ENCODE data around the gene OR2G2.

The OR2G2 gene

GRCh38 chr1:247576514-247576913, 11.6 kb upstream of the OR2G2 start:
- TF ChIP-seq CTCF (IDR thresholded peaks at IDR 0.05; ENCODE audit: low read depth, low read length): peak; percentile 30
- peak in 1 of 2 donors; percentile 24 for DNase-seq (ENCODE audit: low read depth in 2 of 2)
- H3K4me3 ChIP-seq (replicated peaks in 1 of 2; ENCODE audit: low read depth in 2 of 2, low read length in 2 of 2): no peak overlapping the region

DNA sequence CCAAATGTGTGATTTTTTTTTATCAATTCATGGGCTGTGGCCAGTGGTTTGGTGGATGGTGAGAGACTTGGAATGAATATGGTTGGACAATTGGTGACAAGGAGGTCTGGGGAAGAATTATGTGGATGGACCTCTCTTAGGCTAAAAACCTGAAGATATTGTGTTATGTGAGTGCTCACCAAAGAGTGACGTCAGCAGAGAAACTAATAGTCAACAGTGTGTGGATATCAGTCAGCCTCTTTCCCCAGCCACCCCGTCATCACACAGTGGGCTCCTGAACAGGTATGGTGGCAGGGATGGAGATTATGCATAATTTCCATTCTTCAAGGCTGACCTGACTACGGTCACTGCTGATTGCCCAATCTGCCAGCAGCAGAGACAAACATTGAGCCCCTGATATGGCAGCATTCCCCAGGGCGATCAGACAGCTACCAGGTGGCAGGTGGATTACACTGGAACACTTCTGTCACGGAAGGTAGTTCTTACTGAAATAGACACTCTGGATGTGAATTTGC, 9.2 kb upstream of the OR2G2 start:
- no peak overlapping the region for H3K4me3 ChIP-seq (replicated peaks in 1 of 2; ENCODE audit: low read depth in 2 of 2, low read length in 2 of 2)
- no peak for DNase-seq (ENCODE audit: low read depth in 2 of 2)
- TF ChIP-seq CTCF (IDR thresholded peaks at IDR 0.05; ENCODE audit: low read depth, low read length): no peak

GRCh38 chr1:247605286-247605685, 17.1 kb downstream of the OR2G2 start, which contains the start of gene OR2G3:
TSS of gene OR2G3 (plus strand) at chr1:247605586. CDS start at chr1:247605586, 0 bp downstream.
- no peak within 1 kb of the TSS for H3K4me3 ChIP-seq (replicated peaks in 1 of 2; ENCODE audit: low read depth in 2 of 2, low read length in 2 of 2)
- TF ChIP-seq CTCF (IDR thresholded peaks at IDR 0.05; ENCODE audit: low read depth, low read length): no peak
- DNase-seq (ENCODE audit: low read depth in 2 of 2): no peak

DNA sequence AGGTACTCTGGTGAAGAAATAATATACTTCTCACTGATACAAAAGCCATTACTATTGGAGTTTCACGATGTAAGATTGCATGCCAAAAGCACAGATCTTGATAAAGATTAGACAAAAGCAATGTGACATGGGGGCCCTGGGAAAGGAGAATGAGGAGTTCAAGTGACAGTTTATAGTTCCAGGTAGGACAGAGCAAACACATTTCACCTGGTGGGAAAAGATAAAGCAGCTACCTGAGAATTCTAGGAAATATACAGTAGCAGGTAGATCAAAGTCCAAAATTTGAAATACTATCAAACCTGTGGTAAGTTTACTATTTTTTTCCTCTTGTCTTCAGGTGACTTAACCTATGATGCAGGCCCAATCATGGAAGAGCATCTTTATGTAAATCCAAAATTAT, 25.2 kb downstream of the OR2G2 start:
- no peak overlapping the region for H3K4me3 ChIP-seq (replicated peaks in 1 of 2; ENCODE audit: low read depth in 2 of 2, low read length in 2 of 2)
- no peak for DNase-seq (ENCODE audit: low read depth in 2 of 2)
- TF ChIP-seq CTCF (IDR thresholded peaks at IDR 0.05; ENCODE audit: low read depth, low read length): no peak

GRCh38 chr1:247614625-247615024, 26.5 kb downstream of the OR2G2 start:
- DNase-seq (ENCODE audit: low read depth in 2 of 2): no peak
- TF ChIP-seq CTCF (IDR thresholded peaks at IDR 0.05; ENCODE audit: low read depth, low read length): no peak
- H3K4me3 ChIP-seq (replicated peaks in 1 of 2; ENCODE audit: low read depth in 2 of 2, low read length in 2 of 2): no peak overlapping the region

DNA sequence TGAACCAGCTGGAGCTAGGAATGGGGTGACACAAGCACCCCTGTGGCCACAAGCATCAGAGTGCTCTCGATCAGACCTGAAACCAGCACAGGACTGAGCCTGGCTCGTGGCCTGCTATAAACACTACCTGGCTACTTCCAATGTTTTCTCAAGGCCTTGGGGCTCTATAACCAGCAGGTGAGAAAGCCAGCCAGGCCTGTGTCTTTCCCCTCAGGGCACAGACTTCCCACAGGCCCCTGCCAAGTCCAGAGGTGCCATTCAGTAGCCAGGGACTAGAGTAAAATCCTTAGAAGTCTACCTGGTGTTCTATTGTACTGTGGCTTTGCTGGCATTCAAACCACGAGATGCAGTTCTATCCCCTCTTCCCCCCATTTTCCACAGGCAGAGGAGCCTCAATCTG, 39.8 kb downstream of the OR2G2 start:
- no peak for TF ChIP-seq CTCF (IDR thresholded peaks at IDR 0.05; ENCODE audit: low read depth, low read length)
- no peak overlapping the region for H3K4me3 ChIP-seq (replicated peaks in 1 of 2; ENCODE audit: low read depth in 2 of 2, low read length in 2 of 2)

DNA sequence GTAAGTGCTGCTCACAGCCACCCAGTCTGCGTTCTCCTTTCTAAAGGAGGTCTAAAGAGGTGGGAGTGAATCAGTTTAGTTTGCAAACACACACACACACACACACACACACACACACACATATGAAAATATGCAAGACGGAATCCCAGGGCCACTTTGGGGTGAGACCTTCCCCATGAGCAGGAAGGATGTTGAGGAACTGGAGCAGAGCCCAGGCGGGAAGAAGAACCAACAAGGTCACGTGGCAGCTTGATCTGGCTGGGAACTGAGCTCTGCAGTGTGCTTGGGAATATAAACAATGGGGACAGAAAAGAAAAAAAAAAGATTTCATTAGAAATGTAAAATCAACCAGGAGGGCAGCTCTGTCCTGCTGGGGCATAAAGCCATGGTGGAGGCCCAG, 49.9 kb downstream of the OR2G2 start:
- H3K4me3 ChIP-seq (replicated peaks in 1 of 2; ENCODE audit: low read depth in 2 of 2, low read length in 2 of 2): no peak overlapping the region
- no peak for DNase-seq (ENCODE audit: low read depth in 2 of 2)
- no peak for TF ChIP-seq CTCF (IDR thresholded peaks at IDR 0.05; ENCODE audit: low read depth, low read length)

More for the DNA sequence above, 39.8 kb downstream of the OR2G2 start:
- DNase-seq (ENCODE audit: low read depth in 2 of 2): no peak

Data from cardiac fibroblast (primary cell).